ENCODE measurements around the gene SERPINA4.

- TF ChIP-seq TCF12 (IDR thresholded peaks at IDR 0.05), result no peak
- TF ChIP-seq RCOR1 (IDR thresholded peaks at IDR 0.05; ENCODE audit: low read length), result no peak
- no peak for TF ChIP-seq CTCF (IDR thresholded peaks at IDR 0.05)
- no peak for TF ChIP-seq REST (IDR thresholded peaks at IDR 0.05; ENCODE audit: low read depth, low read length)
- TF ChIP-seq RAD21 (IDR thresholded peaks at IDR 0.05; ENCODE audit: low read length), result no peak
- no peak for TF ChIP-seq POLR2AphosphoS5 (IDR thresholded peaks at IDR 0.05; ENCODE audit: low read depth, low read length)
- no peak for TF ChIP-seq CHD2 (IDR thresholded peaks at IDR 0.05; ENCODE audit: low read length, partially characterized antibody)
- TF ChIP-seq SMC3 (IDR thresholded peaks at IDR 0.05; ENCODE audit: low read depth, low read length), result no peak
These were observed 21.0 kb upstream of the SERPINA4 start for GRCh38 chr14:94540031-94540794.

Measured in SK-N-SH (cell line).